Psoas muscle (tissue), 8 donors: ENCODE results near the gene TC2N. TPM values are rescaled to one million over a fixed set of nuclear protein-coding genes. Genes with fewer than 3 reads are reported as not detected.
"Not testable (repeated sequence)": the region's sequence is repeated elsewhere in the genome, so short reads cannot be mapped to it uniquely, and the experiment has no call there.

Experiments
- ATAC-seq, 4 donors: fragments of 200-7000 bp; cut with Tn5 transposase; one replicate each; pipeline ENCODE4 v1.9.1; 2020; ENCODE audit warnings: moderate library complexity in 3 of 4, mild to moderate bottlenecking in 2 of 4
- DNase-seq, 2 donors: peaks; one replicate each; pipeline ENCODE4 v3.0.0-alpha.2; 2020
- H3K27ac ChIP-seq: fragments of 200-600 bp; one replicate; pipeline ENCODE4 v1.8.0; 2022
- H3K27me3 ChIP-seq, 3 donors: fragments of 200-600 bp in 1 of 3; one replicate each; pipeline versions ENCODE4 v1.6.1 to v1.8.0; 2013 to 2022; ENCODE audit warnings: low read length in 2 of 3, mild to moderate bottlenecking in 2 of 3, moderate library complexity in 1 of 3; ENCODE audit not compliant: insufficient read depth in 3 of 3
- H3K36me3 ChIP-seq, 2 donors: fragments of 200-600 bp in 1 of 2; one replicate each; pipeline versions ENCODE4 v1.6.1 to v1.8.0; 2013 to 2022; ENCODE audit warnings: low read depth in 1 of 2, mild to moderate bottlenecking in 1 of 2, moderate library complexity in 1 of 2; ENCODE audit not compliant: insufficient read depth in 1 of 2
- H3K4me1 ChIP-seq: fragments of 200-600 bp; one replicate; pipeline ENCODE4 v1.8.0; 2022
- H3K4me3 ChIP-seq: fragments of 200-600 bp; one replicate; pipeline ENCODE4 v1.8.0; 2022; ENCODE audit warnings: mild to moderate bottlenecking
- H3K9me3 ChIP-seq: fragments of 200-600 bp; one replicate; pipeline ENCODE4 v1.8.0; 2022
- CTCF ChIP-seq: fragments of 200-600 bp; IDR thresholded peaks from one replicate; pipeline ENCODE4 v1.8.0; 2022; ENCODE audit warnings: antibody characterized with exemption
- WGBS, 3 donors: extraction: QIAGEN DNeasy Blood & Tissue Kit; methylation state at CpG; one replicate each; pipeline versions ENCODE4 v1.1.6 to v1.1.7; 2013; 5-methylcytosine and 5-hydroxymethylcytosine counted together
- intact Hi-C, 2 donors: fragments of 100-400 bp; cut with DNase I; formaldehyde crosslinking; loops; one replicate each; pipeline versions ENCODE4 v1.11.0 to v1.14.2; 2022
- polyA plus RNA-seq, 3 donors: library from polyadenylated mRNA; stranded (reverse); fragments of 200-250 nt; gene quantifications; one replicate each; pipeline ENCODE4 v1.2.3, GENCODE V29; 2013
- total RNA-seq, 4 donors: library from RNA; stranded (reverse); fragmentation: NEBNext Ultra II Directional in 2 of 4; extraction: Animal tissue kit (Norgen Biotek cat#: 25700) in 2 of 4; gene quantifications; one replicate each; pipeline versions ENCODE4 v1.2.1 to v1.2.4, GENCODE V29; 2021 to 2023
- donor health status: healthy with polysubstance abuse.
- donor health status: DM: no; HTN: no; CAD: no; lungs with moderate emphysema.
- donor health status: Bipolar disorder and iron deficiency.
- donor health status: healthy.
- donor health status: DM: yes; HTN: yes; CAD: no.
- donor health status: DM: no; HTN: no; CAD: no.
- donor health status: DM: no; HTN: no; CAD: no.
- donor health status: DM: yes; HTN: yes; CAD: no.

Gene TC2N
- total and polyA plus RNA-seq, 7 donors = 1.2 to 4.3 (median 2.3) TPM

- ATAC-seq (no peak), DNase-seq (no peak)
- Histone ChIP-seq H3K27me3 (peaks cover 0 to 4% (median 2%) of the 10 kb centered on the region in 3 donors), H3K4me3 (no peak overlapping the region), H3K36me3 (no peaks in the 10 kb centered on the region), H3K9me3 (no peaks in the 10 kb centered on the region), H3K4me1 (no peaks in the 10 kb centered on the region), H3K27ac (no peak overlapping the region)
- 78 to 80% (median 78%) methylated on average over 4 of the region's 4 CpGs for WGBS, 3 donors
- no peak for TF ChIP-seq CTCF
- intact Hi-C loops = no loop called here
These were observed 18.8 kb downstream of the TC2N start for GRCh38 chr14:91848504-91849001.

GRCh38 chr14:91847693-91848092 is 19.6 kb downstream of the TC2N start:
- Histone ChIP-seq H3K27ac (no peak overlapping the region), H3K9me3 (no peaks in the 10 kb centered on the region), H3K4me3 (no peak overlapping the region), H3K36me3 (no peaks in the 10 kb centered on the region), H3K4me1 (no peaks in the 10 kb centered on the region), H3K27me3 (peaks cover 0 to 4% (median 2%) of the 10 kb centered on the region in 3 donors)
- WGBS, 3 donors = 83 to 95% (median 92%) methylated on average over 1 of the region's 1 CpG
- DNase-seq (no peak), ATAC-seq (no peak)
- intact Hi-C loops = no loop called here
- no peak for TF ChIP-seq CTCF

- no peak for TF ChIP-seq CTCF
- no peaks in the 10 kb centered on the region for H3K9me3 ChIP-seq
- intact Hi-C loops = no loop called here
- no peaks in the 10 kb centered on the region for H3K4me1 ChIP-seq
- DNase-seq = no peak
- H3K4me3 ChIP-seq = no peak overlapping the region
- 83 to 87% (median 84%) methylated on average over 2 of the region's 2 CpGs for WGBS, 3 donors
- no peak overlapping the region for H3K27ac ChIP-seq
- no peak for ATAC-seq
- H3K27me3 ChIP-seq = peaks cover 0 to 4% (median 2%) of the 10 kb centered on the region in 3 donors
- no peaks in the 10 kb centered on the region for H3K36me3 ChIP-seq
These were observed 21.7 kb downstream of the TC2N start for GRCh38 chr14:91845652-91846051.

- intact Hi-C loops, H3K36me3 ChIP-seq, DNase-seq, H3K27ac ChIP-seq, ATAC-seq, H3K4me3 ChIP-seq, H3K27me3 ChIP-seq, H3K4me1 ChIP-seq, H3K9me3 ChIP-seq: not testable (repeated sequence)
- 93 to 98% (median 97%) methylated on average over 8 of the region's 8 CpGs for WGBS, 3 donors
These were observed 22.3 kb downstream of the TC2N start for GRCh38 chr14:91845056-91845455.

- TF ChIP-seq CTCF = no peak
- H3K4me3 ChIP-seq = no peak overlapping the region
- H3K4me1 ChIP-seq = no peaks in the 10 kb centered on the region
- no peak overlapping the region for H3K27ac ChIP-seq
- no peaks in the 10 kb centered on the region for H3K9me3 ChIP-seq
- H3K36me3 ChIP-seq = no peaks in the 10 kb centered on the region
- H3K27me3 ChIP-seq = peaks cover 0 to 4% (median 2%) of the 10 kb centered on the region in 3 donors
- ATAC-seq (no peak), DNase-seq (no peak)
- WGBS, 3 donors = 63 to 71% (median 63%) methylated on average over 4 of the region's 4 CpGs
- intact Hi-C loops = no loop called here
These were observed 23.3 kb downstream of the TC2N start for GRCh38 chr14:91844029-91844428.
